Skeletal muscle tissue (tissue), 4 donors: ENCODE measurements around the gene CATSPER4. TPM values are rescaled to one million over a fixed set of nuclear protein-coding genes. Genes with fewer than 3 reads are reported as not detected.

Experiments
- H3K27ac ChIP-seq: one replicate; pipeline ENCODE4 v1.7.0; 2013; ENCODE audit warnings: mild to moderate bottlenecking, low read depth, low read length, inconsistent platforms
- H3K27me3 ChIP-seq, 3 donors: one replicate each; pipeline ENCODE4 v1.7.0; 2013; ENCODE audit warnings: low read length in 3 of 3; ENCODE audit not compliant: control insufficient read depth in 3 of 3, insufficient read depth in 3 of 3
- H3K36me3 ChIP-seq, 3 donors: one replicate each; pipeline ENCODE4 v1.7.0; 2013; ENCODE audit warnings: low read length in 3 of 3; ENCODE audit not compliant: control insufficient read depth in 3 of 3, insufficient read depth in 3 of 3
- H3K4me1 ChIP-seq, 3 donors: one replicate each; pipeline ENCODE4 v1.7.0; 2013; ENCODE audit warnings: low read length in 3 of 3, mild to moderate bottlenecking in 3 of 3; ENCODE audit not compliant: control insufficient read depth in 3 of 3, insufficient read depth in 3 of 3
- H3K4me3 ChIP-seq, 3 donors: one replicate each; pipeline ENCODE4 v1.7.0; 2013; ENCODE audit warnings: low read length in 3 of 3
- H3K9ac ChIP-seq, 3 donors: one replicate each; pipeline ENCODE4 v1.7.0; 2013; ENCODE audit warnings: low read length in 3 of 3, mild to moderate bottlenecking in 3 of 3, moderate library complexity in 2 of 3, low read depth in 1 of 3
- H3K9me3 ChIP-seq, 3 donors: one replicate each; pipeline ENCODE4 v1.7.0; 2013; ENCODE audit warnings: low read length in 3 of 3; ENCODE audit not compliant: control insufficient read depth in 3 of 3
- total RNA-seq: library from RNA; depleted of rRNA; stranded (reverse); fragments of >200 nt; gene quantifications from one replicate; pipeline ENCODE4 v1.2.3, GENCODE V29; 2014
- donor health status: Osteomylitis.

CATSPER4 gene
- total RNA-seq, 1 donor from 2014 or later, result not detected

DNA sequence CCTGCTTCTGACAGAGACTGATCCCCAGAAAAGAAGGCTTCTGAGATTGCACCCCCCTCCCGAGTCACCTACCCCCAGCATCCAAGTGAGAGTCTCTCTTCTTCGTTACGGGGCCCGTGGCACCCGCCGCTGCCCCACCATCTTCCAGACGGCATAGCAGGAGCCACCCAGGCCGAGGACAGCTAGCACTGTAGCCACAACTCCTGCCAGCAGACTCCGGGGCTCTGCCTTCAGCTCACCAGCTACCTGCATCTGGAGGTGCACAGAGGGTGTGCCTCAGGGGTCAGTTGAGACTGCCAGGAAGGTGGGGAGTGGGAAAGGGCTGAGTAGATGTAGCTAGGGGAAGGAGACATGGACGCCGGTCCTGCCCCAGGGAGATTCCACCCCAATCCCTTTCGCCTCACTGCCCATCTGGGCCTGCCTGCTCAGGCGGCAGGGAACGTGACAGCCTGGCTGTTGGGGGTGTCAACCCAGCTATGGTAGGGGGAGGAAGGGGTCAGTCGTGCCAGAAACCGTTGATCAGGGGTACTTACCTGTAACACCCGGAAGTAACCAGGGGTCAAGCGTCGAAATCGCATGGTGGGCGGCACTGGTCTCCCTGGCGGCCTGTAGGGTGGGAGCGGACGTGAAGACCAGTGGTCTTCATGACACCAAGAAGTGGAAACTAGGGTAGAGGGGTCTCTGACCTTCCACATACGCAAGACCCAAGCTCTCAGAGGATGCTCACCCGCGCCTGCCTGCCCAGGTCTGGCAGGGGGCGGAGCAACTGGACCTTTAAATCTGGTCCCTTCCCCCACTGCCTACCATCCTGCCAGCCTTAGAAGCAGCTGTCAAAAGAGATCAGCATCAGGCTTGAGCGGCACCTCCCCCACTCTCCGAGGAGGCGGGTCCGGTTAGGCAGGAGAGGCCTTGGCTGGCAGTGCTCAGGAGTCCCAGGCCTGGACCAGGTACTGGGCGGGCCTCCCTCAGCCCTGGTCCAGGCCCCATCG lies 19.0 kb upstream of the CATSPER4 start, which contains the start of gene ZNF593OS:
Gene ZNF593OS, minus strand, starts transcription at position 749 of the 989 bp plus-strand sequence. Its CDS starts 171 bp downstream, at position 578.
- peak within 1 kb of the TSS; percentile 74 to 91 (median 85) for H3K4me3 ChIP-seq
- peaks cover 0 to 9% (median 5%) of the 10 kb centered on the region in 3 donors for H3K36me3 ChIP-seq
- peak within 1 kb of the TSS; percentile 92 for H3K27ac ChIP-seq
- H3K4me1 ChIP-seq, result peaks cover 24 to 32% (median 26%) of the 10 kb centered on the region in 3 donors
- no peaks in the 10 kb centered on the region for H3K27me3 ChIP-seq
- H3K9me3 ChIP-seq, result no peaks in the 10 kb centered on the region
- H3K9ac ChIP-seq, result peak within 1 kb of the TSS; percentile 30 to 98 (median 94)

DNA sequence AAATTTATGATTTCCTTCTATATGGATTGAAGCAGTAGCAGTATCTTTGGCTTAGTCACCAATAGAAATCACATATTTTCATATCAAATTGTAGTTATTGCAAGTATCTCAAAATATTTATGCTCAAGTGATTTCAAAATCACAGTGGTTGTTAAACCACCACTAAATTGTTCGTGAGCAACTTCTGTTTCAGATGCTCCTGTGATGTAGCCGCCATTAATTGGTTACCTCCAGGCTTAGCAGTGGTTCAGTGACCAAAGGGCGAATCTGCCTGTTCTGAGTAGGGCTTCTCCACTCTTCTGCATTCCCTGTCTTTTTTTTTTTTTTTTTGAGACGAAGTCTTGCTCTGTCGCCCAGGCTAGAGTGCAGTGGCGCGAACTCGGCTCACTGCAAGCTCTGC lies 15.1 kb upstream of the CATSPER4 start:
- no peaks in the 10 kb centered on the region for H3K27me3 ChIP-seq
- peaks cover 16 to 18% (median 16%) of the 10 kb centered on the region in 3 donors for H3K4me1 ChIP-seq
- peaks cover 0 to 9% (median 5%) of the 10 kb centered on the region in 3 donors for H3K36me3 ChIP-seq
- H3K9me3 ChIP-seq, result no peaks in the 10 kb centered on the region
- H3K9ac ChIP-seq, result no peak overlapping the region
- no peak overlapping the region for H3K27ac ChIP-seq
- no peak overlapping the region for H3K4me3 ChIP-seq

DNA sequence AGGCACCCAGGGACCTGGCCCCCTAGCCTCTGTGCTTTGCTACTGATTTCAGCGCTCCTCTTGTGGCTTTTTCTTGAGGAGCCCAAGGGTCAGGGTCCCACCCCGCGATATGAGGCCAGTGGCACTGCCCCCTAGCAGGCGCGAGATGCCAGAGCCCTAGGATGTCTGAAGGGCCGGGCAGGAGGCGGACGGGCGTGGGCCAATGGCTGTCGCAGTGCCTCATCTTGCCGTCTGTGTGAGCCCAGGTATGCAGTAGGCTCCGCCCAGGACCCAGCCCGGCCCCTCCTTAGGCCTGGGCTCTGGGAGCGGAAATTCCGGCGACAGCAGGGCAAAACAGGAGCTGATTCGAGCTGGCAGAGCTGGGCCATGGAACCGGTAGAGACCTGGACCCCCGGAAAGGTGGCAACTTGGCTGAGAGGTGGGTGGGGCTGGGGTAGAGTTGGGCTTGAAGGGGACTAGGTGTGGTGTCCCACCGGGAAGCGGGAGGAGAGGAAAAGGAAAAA lies 13.2 kb upstream of the CATSPER4 start, which contains the start of gene CNKSR1:
Gene CNKSR1, plus strand, starts transcription at position 310 of the 503 bp plus-strand sequence. Its CDS starts 57 bp downstream, at position 367.
- Histone ChIP-seq H3K27me3 (no peaks in the 10 kb centered on the region), H3K4me1 (peaks cover 5 to 17% (median 14%) of the 10 kb centered on the region in 3 donors), H3K27ac (no peak within 1 kb of the TSS), H3K9ac (no peak within 1 kb of the TSS), H3K36me3 (no peaks in the 10 kb centered on the region), H3K4me3 (no peak within 1 kb of the TSS), H3K9me3 (no peaks in the 10 kb centered on the region)

DNA sequence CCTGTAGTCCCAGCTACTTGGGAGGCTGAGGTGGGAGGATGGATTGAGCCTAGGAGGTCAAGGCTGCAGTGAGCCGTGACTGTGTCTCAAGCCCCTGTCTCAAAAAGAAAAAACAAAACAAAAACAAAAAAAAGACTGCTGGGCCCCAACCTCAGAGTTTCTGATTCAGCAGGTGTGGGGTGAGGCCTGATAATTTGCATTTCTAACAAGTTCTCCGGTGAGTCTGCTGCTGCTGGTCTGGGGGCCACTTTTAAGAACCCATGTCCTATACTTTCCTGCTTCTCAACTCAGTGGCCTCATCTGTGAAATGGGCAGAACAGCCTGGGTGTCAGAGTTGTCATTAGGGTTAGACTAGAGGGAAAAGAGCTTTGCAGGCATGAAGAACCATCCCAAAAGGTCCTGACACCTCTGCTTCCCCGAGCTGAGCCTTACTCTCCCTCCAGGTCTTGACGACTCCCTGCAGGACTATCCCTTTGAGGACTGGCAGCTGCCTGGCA lies 10.3 kb upstream of the CATSPER4 start:
- Histone ChIP-seq H3K27me3 (no peaks in the 10 kb centered on the region), H3K4me3 (no peak overlapping the region), H3K9ac (peak overlapping the region in 1 of 3 donors; percentile 0), H3K4me1 (peaks cover 14 to 32% (median 29%) of the 10 kb centered on the region in 3 donors), H3K36me3 (peaks cover 2 to 6% (median 4%) of the 10 kb centered on the region in 3 donors), H3K27ac (no peak overlapping the region), H3K9me3 (no peaks in the 10 kb centered on the region)

DNA sequence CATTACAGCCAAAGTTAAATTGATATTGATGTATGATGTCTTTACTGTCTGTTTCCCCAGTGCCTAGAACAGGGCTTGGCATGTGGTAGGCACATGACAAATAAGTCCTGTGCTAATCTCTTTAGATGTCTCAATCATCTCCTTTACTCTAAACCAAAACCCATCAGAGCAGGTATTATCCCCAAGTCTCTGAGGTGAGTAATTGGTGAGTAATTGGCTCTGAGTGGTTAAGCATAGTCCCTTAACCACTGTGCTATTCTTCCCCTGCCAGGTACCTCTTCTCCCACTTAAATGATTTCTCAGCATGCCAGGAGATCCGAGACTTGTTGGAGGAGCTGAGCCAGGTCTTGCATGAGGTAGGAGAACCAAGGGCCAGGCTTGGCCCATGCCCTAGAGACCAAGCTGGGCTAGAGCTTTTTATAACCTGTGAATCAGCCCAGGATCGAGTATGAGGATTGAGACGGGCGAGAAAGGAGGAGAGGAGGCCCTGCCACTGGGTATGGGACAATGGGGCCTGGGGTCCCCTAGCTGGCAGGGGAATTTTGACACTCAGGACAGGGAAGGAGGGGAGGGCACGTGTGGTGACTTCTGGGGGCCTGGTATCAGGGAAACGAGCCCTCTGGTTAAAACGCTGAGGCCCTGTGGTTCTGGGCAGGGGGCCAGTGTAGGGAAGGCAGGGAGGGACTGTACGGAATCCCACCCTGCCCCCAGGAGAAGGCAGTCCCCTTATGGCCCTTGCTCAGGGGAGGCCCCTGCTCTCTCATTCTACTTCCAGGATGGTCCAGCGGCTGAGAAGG lies 8.6 kb upstream of the CATSPER4 start:
- peaks cover 8 to 13% (median 9%) of the 10 kb centered on the region in 3 donors for H3K36me3 ChIP-seq
- peak overlapping the region; percentile 100 for H3K27ac ChIP-seq
- H3K9ac ChIP-seq, result peak overlapping the region; percentile 93 to 95 (median 94)
- H3K9me3 ChIP-seq, result no peaks in the 10 kb centered on the region
- peak overlapping the region; percentile 69 to 81 (median 81) for H3K4me3 ChIP-seq
- no peaks in the 10 kb centered on the region for H3K27me3 ChIP-seq
- H3K4me1 ChIP-seq, result peaks cover 14 to 36% (median 29%) of the 10 kb centered on the region in 3 donors

DNA sequence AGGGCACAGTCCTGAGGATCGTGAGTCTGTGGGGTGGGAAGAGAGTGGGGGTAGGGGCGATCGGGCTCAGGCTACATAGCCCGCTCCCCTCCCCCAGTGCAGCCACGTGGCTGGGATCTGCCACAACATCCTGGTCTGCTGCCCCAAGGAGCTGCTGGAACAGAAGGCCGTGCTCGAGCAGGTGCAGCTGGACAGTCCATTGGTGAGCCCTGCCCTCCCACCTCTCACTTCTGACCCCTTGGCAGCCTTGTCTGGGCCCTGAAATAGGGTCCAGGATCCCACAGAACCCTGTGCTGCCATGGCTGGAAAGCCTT lies 8.1 kb upstream of the CATSPER4 start:
- Histone ChIP-seq H3K4me1 (peaks cover 14 to 36% (median 29%) of the 10 kb centered on the region in 3 donors), H3K27ac (peak overlapping the region; percentile 100), H3K9me3 (no peaks in the 10 kb centered on the region), H3K36me3 (peaks cover 13 to 18% (median 15%) of the 10 kb centered on the region in 3 donors), H3K9ac (peak overlapping the region; percentile 93 to 95 (median 94)), H3K27me3 (no peaks in the 10 kb centered on the region), H3K4me3 (peak overlapping the region; percentile 69 to 81 (median 81))

DNA sequence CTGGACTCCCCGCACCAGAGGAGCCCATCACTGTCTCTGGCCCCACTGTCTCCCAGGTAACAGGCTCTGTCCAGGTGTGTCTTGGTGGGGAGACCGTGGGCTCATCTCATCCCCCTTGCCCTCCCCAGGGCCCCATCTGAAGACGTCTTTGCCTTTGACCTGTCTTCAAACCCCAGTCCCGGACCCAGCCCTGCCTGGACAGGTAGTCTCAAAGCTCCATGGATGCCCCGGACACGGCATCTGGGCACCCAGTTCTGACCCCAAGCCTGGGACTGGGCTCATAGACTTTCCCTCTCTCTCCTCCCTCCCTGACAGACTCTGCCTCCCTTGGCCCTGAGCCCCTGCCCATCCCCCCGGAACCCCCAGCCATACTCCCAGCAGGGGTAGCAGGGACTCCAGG lies 6.3 kb upstream of the CATSPER4 start:
- H3K27ac ChIP-seq, result no peak overlapping the region
- H3K36me3 ChIP-seq, result peaks cover 26 to 28% (median 28%) of the 10 kb centered on the region in 3 donors
- no peak overlapping the region for H3K4me3 ChIP-seq
- peak overlapping the region in 1 of 3 donors; percentile 25 for H3K9ac ChIP-seq
- peaks cover 14 to 36% (median 29%) of the 10 kb centered on the region in 3 donors for H3K4me1 ChIP-seq
- no peaks in the 10 kb centered on the region for H3K9me3 ChIP-seq
- H3K27me3 ChIP-seq, result no peaks in the 10 kb centered on the region

DNA sequence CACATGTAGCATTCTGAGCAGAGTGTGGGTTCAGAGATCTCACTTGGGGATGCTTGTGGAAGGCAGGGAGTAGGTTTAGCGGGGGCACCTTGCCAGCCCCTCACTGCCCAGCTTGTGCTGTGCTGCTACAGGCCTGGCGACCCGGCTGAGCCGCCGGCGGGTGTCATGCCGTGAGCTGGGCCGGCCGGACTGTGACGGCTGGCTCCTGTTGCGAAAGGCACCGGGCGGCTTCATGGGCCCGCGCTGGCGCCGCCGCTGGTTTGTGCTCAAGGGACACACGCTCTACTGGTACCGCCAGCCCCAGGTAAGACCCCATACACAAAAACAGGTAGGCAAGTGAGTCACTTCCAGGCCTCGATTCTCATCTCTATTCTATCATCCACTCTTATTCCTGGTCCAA lies 5.5 kb upstream of the CATSPER4 start:
- Histone ChIP-seq H3K27me3 (no peaks in the 10 kb centered on the region), H3K9me3 (no peaks in the 10 kb centered on the region), H3K4me3 (no peak overlapping the region), H3K27ac (no peak overlapping the region), H3K36me3 (peaks cover 31 to 34% (median 33%) of the 10 kb centered on the region in 3 donors), H3K4me1 (peaks cover 14 to 36% (median 30%) of the 10 kb centered on the region in 3 donors), H3K9ac (no peak overlapping the region)

DNA sequence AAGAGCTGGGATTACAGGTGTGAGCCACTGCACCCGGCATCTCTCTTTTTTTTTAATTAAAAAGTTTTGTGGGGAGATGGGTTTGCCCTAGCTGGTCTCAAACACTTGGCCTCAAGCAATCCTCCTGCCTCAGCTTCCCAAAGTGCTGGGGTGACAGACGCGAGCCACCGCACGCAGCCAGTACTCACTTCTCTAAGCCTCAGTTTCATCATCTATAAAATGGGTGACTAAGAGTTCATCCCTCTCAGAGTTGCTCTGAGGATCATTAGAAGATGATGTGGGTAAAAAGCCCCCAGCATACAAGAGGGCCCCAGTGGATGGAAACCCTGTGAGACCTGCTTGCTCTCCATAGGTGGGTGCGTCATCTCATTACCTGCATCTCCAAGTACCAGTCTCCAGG lies 2.5 kb upstream of the CATSPER4 start:
- Histone ChIP-seq H3K4me1 (peaks cover 7 to 16% (median 8%) of the 10 kb centered on the region in 3 donors), H3K9me3 (no peaks in the 10 kb centered on the region), H3K4me3 (no peak overlapping the region), H3K36me3 (peaks cover 31 to 34% (median 33%) of the 10 kb centered on the region in 3 donors), H3K27ac (no peak overlapping the region), H3K27me3 (no peaks in the 10 kb centered on the region), H3K9ac (no peak overlapping the region)
